RPMI8226 (cell line): ENCODE results near the gene INTS7.
"Not testable (repeated sequence)": the region's sequence is repeated elsewhere in the genome, so short reads cannot be mapped to it uniquely, and the experiment has no call there.

Source experiments
- DNase-seq: peaks from one replicate; pipeline ENCODE4 v3.0.0-alpha.2; 2015

Gene INTS7

GRCh38 chr1:212034516-212035122 lies 738 bp downstream of the INTS7 start:
- no peak for DNase-seq

GRCh38 chr1:212030936-212031528 lies 4.3 kb downstream of the INTS7 start:
- DNase-seq: no peak

- not testable (repeated sequence) for DNase-seq
Measured at GRCh38 chr1:212027727-212028126, 7.6 kb downstream of the INTS7 start.

GRCh38 chr1:212024469-212025149 lies 10.7 kb downstream of the INTS7 start:
- no peak for DNase-seq

GRCh38 chr1:212022908-212023307 lies 12.4 kb downstream of the INTS7 start:
- DNase-seq: not testable (repeated sequence)

- no peak for DNase-seq
Measured at GRCh38 chr1:212021563-212021962, 13.8 kb downstream of the INTS7 start.

- DNase-seq: no peak
Measured at GRCh38 chr1:212020975-212021374, 14.4 kb downstream of the INTS7 start.

- no peak for DNase-seq
Measured at GRCh38 chr1:212013672-212014071, 21.7 kb downstream of the INTS7 start.

GRCh38 chr1:212012034-212012740 lies 23.2 kb downstream of the INTS7 start:
- peak; percentile 77 for DNase-seq

- no peak for DNase-seq
Measured at GRCh38 chr1:212010004-212010403, 25.4 kb downstream of the INTS7 start.

GRCh38 chr1:212009561-212009960 lies 25.8 kb downstream of the INTS7 start:
- no peak for DNase-seq

- DNase-seq: no peak
Measured at GRCh38 chr1:212007886-212008285, 27.5 kb downstream of the INTS7 start.

GRCh38 chr1:212007178-212007577 lies 28.2 kb downstream of the INTS7 start:
- no peak for DNase-seq

- DNase-seq: no peak
Measured at GRCh38 chr1:212004895-212005608, 30.3 kb downstream of the INTS7 start.

- no peak for DNase-seq
Measured at GRCh38 chr1:212002536-212002935, 32.8 kb downstream of the INTS7 start.

- not testable (repeated sequence) for DNase-seq
Measured at GRCh38 chr1:211997426-211997825, 37.9 kb downstream of the INTS7 start.

GRCh38 chr1:211991695-211992094 lies 43.7 kb downstream of the INTS7 start:
- DNase-seq: no peak

GRCh38 chr1:211986628-211987254 lies 48.6 kb downstream of the INTS7 start:
- no peak for DNase-seq

GRCh38 chr1:211985556-211986264 lies 49.6 kb downstream of the INTS7 start:
- no peak for DNase-seq

GRCh38 chr1:211978596-211978995 lies 56.8 kb downstream of the INTS7 start:
- DNase-seq: no peak

GRCh38 chr1:211975152-211975941 lies 60.0 kb downstream of the INTS7 start:
- DNase-seq: peak; percentile 9
